BLaER1 treated with 17β-estradiol and CSF1 and Interleukin-3, amounts not matched to agents 10 nM and 100 nM (cell line): ENCODE measurements around the gene SLC37A1.
A peak's percentile ranks its signal among the peaks of the same experiment; 100 is the strongest.

ENCODE experiments used
- H3K27ac ChIP-seq, 11 experiments: shearing (Covaris generic); formaldehyde crosslinking; 2 replicates each; pipeline ENCODE4 v1.8.1; 2022
- H3K27me3 ChIP-seq, 11 experiments: shearing (Covaris generic); formaldehyde crosslinking; 2 replicates each; pipeline ENCODE4 v1.8.1; 2022
- H3K36me3 ChIP-seq, 11 experiments: shearing (Covaris generic); formaldehyde crosslinking; 2 replicates each; pipeline ENCODE4 v1.8.1; 2022
- H3K4me1 ChIP-seq, 10 experiments: shearing (Covaris generic); formaldehyde crosslinking; 2 replicates each; pipeline ENCODE4 v1.8.1; 2022
- H3K4me2 ChIP-seq, 11 experiments: shearing (Covaris generic); formaldehyde crosslinking; 2 replicates each; pipeline ENCODE4 v1.8.1; 2022
- H3K4me3 ChIP-seq, 10 experiments: shearing (Covaris generic); formaldehyde crosslinking; 2 replicates each; pipeline ENCODE4 v1.8.1; 2022
- H3K9ac ChIP-seq, 11 experiments: shearing (Covaris generic); formaldehyde crosslinking; 2 replicates each; pipeline ENCODE4 v1.8.1; 2022
- H3K9me3 ChIP-seq, 11 experiments: shearing (Covaris generic); formaldehyde crosslinking; replicated peaks in 1 of 11; 2 replicates each; pipeline ENCODE4 v1.8.1; 2022
- H4K20me1 ChIP-seq, 11 experiments: shearing (Covaris generic); formaldehyde crosslinking; 2 replicates each; pipeline ENCODE4 v1.8.1; 2022
- Cebpa-rat ChIP-seq, 11 experiments: shearing (Covaris generic); IDR thresholded peaks; 2 replicates each; pipeline ENCODE4 v1.8.1; 2022

The SLC37A1 gene

DNA sequence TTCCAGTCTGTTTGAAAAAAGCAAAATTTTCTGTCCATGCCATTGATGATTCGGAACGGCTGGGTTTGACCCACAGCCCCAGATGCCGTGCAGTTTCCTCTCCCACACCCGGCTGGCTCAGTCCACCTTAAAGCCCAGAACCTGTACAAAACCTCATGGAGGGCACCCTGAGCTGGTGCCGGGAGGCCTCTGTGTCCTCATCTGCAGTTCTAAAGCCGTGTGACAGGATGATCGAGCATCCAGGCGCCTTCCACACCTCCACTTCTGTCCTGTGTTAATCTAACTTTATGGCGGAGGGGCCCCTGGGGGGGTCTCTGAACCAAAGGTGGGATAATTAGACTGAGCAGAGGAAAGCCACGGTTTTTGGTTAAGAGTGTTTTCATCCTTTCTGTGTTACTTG lies 49.6 kb downstream of the SLC37A1 start:
- peaks cover 15 to 70% (median 51%) of the 10 kb centered on the region in 10 experiments for H3K4me1 ChIP-seq
- H4K20me1 ChIP-seq: peaks cover 0 to 9% (median 0%) of the 10 kb centered on the region in 11 experiments; a peak in 2 of 22 replicates
- no peaks in the 10 kb centered on the region for H3K9me3 ChIP-seq
- H3K4me2 ChIP-seq: peak overlapping the region in 6 of 11 experiments; percentile 8 to 75 (median 72); a peak in 8 of 22 replicates
- H3K4me3 ChIP-seq: no peak overlapping the region
- H3K9ac ChIP-seq: no peak overlapping the region
- peaks cover 0 to 9% (median 0%) of the 10 kb centered on the region in 11 experiments; a peak in 2 of 22 replicates for H3K27me3 ChIP-seq
- H3K27ac ChIP-seq: no peak overlapping the region
- peaks cover 0 to 48% (median 15%) of the 10 kb centered on the region in 11 experiments; a peak in 11 of 22 replicates for H3K36me3 ChIP-seq
- TF ChIP-seq Cebpa-rat (IDR thresholded peaks at IDR 0.05): no peak

DNA sequence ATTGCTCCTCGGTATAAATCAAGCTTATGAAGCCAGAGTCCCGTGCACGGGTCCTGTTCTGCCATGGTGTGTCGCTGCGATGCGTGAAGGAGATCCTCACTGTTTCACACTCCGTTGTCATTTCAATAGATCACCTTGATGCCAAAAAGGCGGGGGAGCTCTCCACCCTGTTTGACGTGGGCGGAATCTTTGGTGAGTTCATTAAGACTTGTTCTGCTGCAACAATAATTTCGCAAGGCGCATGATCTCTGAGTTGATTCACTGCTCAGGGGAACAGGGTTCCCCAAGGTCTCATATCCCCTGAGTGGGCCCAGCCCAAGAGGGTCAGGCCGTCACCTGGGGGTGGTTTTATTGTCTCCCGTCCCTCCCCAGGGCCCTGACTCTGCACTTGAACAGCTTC lies 50.0 kb downstream of the SLC37A1 start:
- peaks cover 0 to 9% (median 0%) of the 10 kb centered on the region in 11 experiments; a peak in 2 of 22 replicates for H3K27me3 ChIP-seq
- H3K27ac ChIP-seq: no peak overlapping the region
- no peaks in the 10 kb centered on the region for H3K9me3 ChIP-seq
- no peak overlapping the region for H3K9ac ChIP-seq
- H3K4me3 ChIP-seq: no peak overlapping the region
- peaks cover 0 to 51% (median 13%) of the 10 kb centered on the region in 11 experiments; a peak in 11 of 22 replicates for H3K36me3 ChIP-seq
- peaks cover 15 to 72% (median 52%) of the 10 kb centered on the region in 10 experiments for H3K4me1 ChIP-seq
- no peak for TF ChIP-seq Cebpa-rat (IDR thresholded peaks at IDR 0.05)
- peaks cover 0 to 9% (median 0%) of the 10 kb centered on the region in 11 experiments; a peak in 2 of 22 replicates for H4K20me1 ChIP-seq
- peak overlapping the region in 5 of 11 experiments; percentile 8 to 75 (median 69); a peak in 6 of 22 replicates for H3K4me2 ChIP-seq

DNA sequence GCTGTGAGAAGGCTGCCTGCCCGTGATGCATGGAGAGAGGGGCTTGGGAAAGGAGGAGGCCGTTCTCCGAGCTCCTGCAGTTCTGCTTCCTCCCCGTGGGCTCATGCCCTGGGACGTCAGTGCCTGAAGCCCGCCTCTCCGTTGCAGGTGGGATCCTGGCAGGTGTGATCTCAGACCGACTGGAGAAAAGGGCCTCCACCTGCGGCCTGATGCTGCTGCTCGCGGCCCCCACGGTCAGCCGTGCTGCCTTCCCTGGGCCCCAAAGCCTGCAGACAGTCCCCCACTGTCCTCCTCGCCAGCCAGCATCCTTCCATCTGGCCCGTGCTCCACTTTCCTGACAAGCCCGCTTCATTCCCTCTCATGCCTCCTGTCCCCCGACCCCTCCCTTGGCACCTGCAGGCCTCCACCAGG lies 50.9 kb downstream of the SLC37A1 start:
- H3K9me3 ChIP-seq: no peaks in the 10 kb centered on the region
- no peak for TF ChIP-seq Cebpa-rat (IDR thresholded peaks at IDR 0.05)
- H3K4me2 ChIP-seq: no peak overlapping the region; a peak in 1 of 22 replicates
- H3K4me1 ChIP-seq: peaks cover 15 to 68% (median 49%) of the 10 kb centered on the region in 10 experiments
- H3K36me3 ChIP-seq: peaks cover 0 to 54% (median 17%) of the 10 kb centered on the region in 11 experiments; a peak in 9 of 22 replicates
- H3K4me3 ChIP-seq: no peak overlapping the region
- no peak overlapping the region for H3K9ac ChIP-seq
- H3K27ac ChIP-seq: no peak overlapping the region
- peaks cover 0 to 9% (median 0%) of the 10 kb centered on the region in 11 experiments; a peak in 2 of 22 replicates for H3K27me3 ChIP-seq
- H4K20me1 ChIP-seq: peaks cover 0 to 9% (median 0%) of the 10 kb centered on the region in 11 experiments; a peak in 2 of 22 replicates

DNA sequence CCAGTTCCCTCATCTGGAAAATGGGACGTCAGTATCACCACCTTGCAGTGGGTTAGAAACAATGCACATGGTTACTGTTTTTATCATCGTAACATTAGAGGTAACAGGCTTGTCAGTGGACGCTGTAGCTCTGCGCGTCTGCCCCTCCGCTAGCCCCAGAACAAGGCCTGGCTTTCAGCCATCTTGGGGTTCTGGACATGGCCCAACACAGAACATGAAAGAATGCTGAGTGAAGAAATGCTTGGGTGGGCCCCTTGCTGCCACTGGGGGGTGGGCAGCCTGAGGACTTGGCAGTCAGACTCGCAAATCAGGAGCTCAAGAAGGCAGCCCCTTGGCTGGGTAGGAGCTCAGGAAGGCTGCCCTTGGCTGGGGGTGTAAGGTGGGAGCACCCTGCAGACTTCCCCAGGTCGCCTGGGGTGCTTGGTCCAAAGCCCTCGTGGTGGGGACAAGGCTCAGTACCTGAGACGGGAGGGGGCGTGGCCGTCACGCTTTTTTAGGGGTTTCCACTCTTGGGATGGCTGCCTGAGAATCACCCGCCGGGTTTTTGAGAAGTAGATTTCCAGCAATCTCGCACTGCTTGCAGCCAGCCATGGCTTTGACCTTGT lies 51.7 kb downstream of the SLC37A1 start:
- no peak for TF ChIP-seq Cebpa-rat (IDR thresholded peaks at IDR 0.05)
- Histone ChIP-seq H3K4me3 (no peak overlapping the region), H3K27ac (no peak overlapping the region), H3K9ac (no peak overlapping the region), H4K20me1 (peaks cover 0 to 9% (median 0%) of the 10 kb centered on the region in 11 experiments; a peak in 2 of 22 replicates), H3K4me1 (peaks cover 18 to 63% (median 49%) of the 10 kb centered on the region in 10 experiments), H3K9me3 (no peaks in the 10 kb centered on the region), H3K27me3 (peaks cover 0 to 9% (median 0%) of the 10 kb centered on the region in 11 experiments; a peak in 2 of 22 replicates), H3K4me2 (peak overlapping the region in 1 of 11 experiments; percentile 13; a peak in 1 of 22 replicates), H3K36me3 (peaks cover 0 to 60% (median 17%) of the 10 kb centered on the region in 11 experiments; a peak in 9 of 22 replicates)

DNA sequence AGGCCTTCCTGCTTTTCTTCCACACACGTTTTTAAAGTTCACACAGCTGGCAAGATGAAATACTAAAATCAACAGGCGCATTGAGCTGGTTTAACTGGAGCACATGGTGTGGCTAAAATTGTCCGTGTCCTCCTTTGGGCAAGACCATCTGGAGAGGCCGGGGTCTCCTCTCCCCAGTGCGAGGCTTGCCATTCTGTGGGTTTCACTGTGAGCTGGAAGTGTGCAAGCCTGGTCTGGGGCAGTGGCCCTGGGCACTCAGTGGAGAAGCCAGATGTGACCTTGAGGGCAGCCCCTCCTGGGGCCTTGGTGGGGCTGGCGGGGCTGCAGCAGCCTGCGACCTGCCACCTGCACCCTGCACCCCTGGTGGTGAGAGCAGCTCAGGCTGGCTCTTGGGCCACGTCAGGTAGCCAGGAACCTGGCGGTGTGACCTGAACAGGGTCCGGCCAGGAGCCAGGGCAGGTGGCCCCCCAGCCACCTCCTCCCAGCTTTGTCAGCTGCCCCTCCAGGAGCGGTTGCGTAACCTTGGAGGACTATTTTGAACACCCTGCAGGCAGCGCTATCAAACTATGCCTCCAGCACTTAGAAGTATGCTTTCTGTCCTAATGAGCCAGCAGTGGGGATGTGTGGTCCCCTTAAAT lies 52.4 kb downstream of the SLC37A1 start:
- Histone ChIP-seq H3K4me1 (peaks cover 24 to 56% (median 43%) of the 10 kb centered on the region in 10 experiments), H3K4me2 (peak overlapping the region in 4 of 11 experiments; percentile 12 to 28 (median 15); a peak in 3 of 22 replicates), H4K20me1 (peaks cover 0 to 9% (median 0%) of the 10 kb centered on the region in 11 experiments; a peak in 1 of 22 replicates), H3K27me3 (peaks cover 0 to 9% (median 0%) of the 10 kb centered on the region in 11 experiments; a peak in 2 of 22 replicates), H3K27ac (no peak overlapping the region), H3K9me3 (no peaks in the 10 kb centered on the region), H3K36me3 (peaks cover 0 to 67% (median 24%) of the 10 kb centered on the region in 11 experiments; a peak in 10 of 22 replicates), H3K9ac (no peak overlapping the region), H3K4me3 (no peak overlapping the region)
- peak in 3 of 11 experiments; percentile 15 to 45 (median 35); a peak in 1 of 22 replicates for TF ChIP-seq Cebpa-rat (IDR thresholded peaks at IDR 0.05)

DNA sequence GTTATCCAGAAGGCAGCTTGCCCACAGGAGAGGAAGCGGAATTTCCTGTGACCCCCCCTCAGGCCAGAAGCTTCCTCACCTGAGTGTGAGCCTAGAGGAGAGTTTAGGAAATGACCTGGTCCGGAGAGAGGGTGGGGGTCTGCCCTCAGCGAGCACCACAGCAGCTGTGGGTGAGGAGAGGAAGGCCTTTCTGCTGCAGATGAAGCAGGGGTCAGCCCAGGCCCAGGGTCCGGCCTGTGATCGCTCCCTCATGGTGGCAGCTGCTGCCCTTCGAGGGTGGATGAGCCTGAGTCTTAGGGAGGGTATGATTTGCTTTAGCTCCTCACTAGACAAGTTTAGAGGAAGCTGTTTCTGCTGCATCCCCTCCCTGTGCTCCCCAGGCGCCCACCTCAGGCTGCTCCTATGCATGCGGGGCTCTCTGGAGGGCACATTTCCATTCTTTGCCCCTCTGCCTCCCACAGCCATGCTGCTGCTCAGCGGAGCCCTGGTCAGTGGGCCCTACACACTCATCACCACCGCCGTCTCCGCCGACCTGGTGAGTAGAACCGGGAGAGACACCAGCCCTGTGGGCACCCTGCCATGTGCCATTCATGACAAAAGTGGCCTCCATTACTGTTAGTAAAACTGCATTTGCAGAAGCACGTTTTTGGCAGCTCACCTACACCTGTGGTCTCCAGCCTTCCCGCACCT lies 53.0 kb downstream of the SLC37A1 start:
- no peak overlapping the region for H3K4me3 ChIP-seq
- H3K4me2 ChIP-seq: 0 out of 22 replicates have a peak overlapping the region, but pooled peaks of 2 of the 11 experiments have one; percentile 12 to 28
- H4K20me1 ChIP-seq: peaks cover 0 to 9% (median 0%) of the 10 kb centered on the region in 11 experiments; a peak in 1 of 22 replicates
- TF ChIP-seq Cebpa-rat (IDR thresholded peaks at IDR 0.05): no peak
- peaks cover 0 to 68% (median 30%) of the 10 kb centered on the region in 11 experiments; a peak in 10 of 22 replicates for H3K36me3 ChIP-seq
- H3K27me3 ChIP-seq: peaks cover 0 to 6% (median 0%) of the 10 kb centered on the region in 11 experiments; a peak in 1 of 22 replicates
- H3K4me1 ChIP-seq: peaks cover 20 to 50% (median 37%) of the 10 kb centered on the region in 10 experiments
- H3K27ac ChIP-seq: no peak overlapping the region
- no peak overlapping the region for H3K9ac ChIP-seq
- no peaks in the 10 kb centered on the region for H3K9me3 ChIP-seq

DNA sequence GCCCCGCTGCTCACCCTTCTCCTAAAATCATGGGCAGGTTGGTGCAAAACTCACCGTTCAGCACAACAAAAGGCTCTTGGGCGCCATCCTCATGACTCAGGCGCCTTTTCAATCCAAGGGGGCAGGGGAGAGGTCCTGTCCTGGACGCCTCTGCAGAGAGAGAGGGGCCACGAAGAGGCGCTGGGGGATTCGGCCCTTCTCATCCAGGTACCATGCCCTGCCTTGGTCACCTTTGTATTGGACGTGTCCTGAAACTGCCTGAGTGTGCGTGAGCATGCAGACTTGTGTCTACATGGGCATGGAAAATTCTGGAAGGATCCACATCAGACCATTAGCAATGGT lies 53.5 kb downstream of the SLC37A1 start:
- H3K9me3 ChIP-seq: no peaks in the 10 kb centered on the region
- peaks cover 15 to 45% (median 31%) of the 10 kb centered on the region in 10 experiments for H3K4me1 ChIP-seq
- H3K9ac ChIP-seq: no peak overlapping the region
- H3K27ac ChIP-seq: no peak overlapping the region
- TF ChIP-seq Cebpa-rat (IDR thresholded peaks at IDR 0.05): no peak
- H3K4me3 ChIP-seq: no peak overlapping the region
- no peak overlapping the region for H3K4me2 ChIP-seq
- 0 out of 22 replicates have a peak, but pooled peaks cover 0 to under 1% (median 0%) of the 10 kb centered on the region in 11 experiments for H3K27me3 ChIP-seq
- peaks cover 0 to 9% (median 0%) of the 10 kb centered on the region in 11 experiments; a peak in 2 of 22 replicates for H4K20me1 ChIP-seq
- H3K36me3 ChIP-seq: peaks cover 0 to 68% (median 35%) of the 10 kb centered on the region in 11 experiments; a peak in 11 of 22 replicates

- no peak for TF ChIP-seq Cebpa-rat (IDR thresholded peaks at IDR 0.05)
- peak overlapping the region in 4 of 11 experiments; percentile 30 to 54 (median 44); a peak in 3 of 22 replicates for H3K4me2 ChIP-seq
- no peaks in the 10 kb centered on the region for H3K27me3 ChIP-seq
- no peak overlapping the region for H3K27ac ChIP-seq
- H3K4me3 ChIP-seq: no peak overlapping the region
- H3K9ac ChIP-seq: no peak overlapping the region
- peaks cover 0 to 6% (median 0%) of the 10 kb centered on the region in 11 experiments; a peak in 2 of 22 replicates for H4K20me1 ChIP-seq
- H3K36me3 ChIP-seq: peaks cover 0 to 71% (median 39%) of the 10 kb centered on the region in 11 experiments; a peak in 11 of 22 replicates
- no peaks in the 10 kb centered on the region for H3K9me3 ChIP-seq
- peaks cover 9 to 38% (median 25%) of the 10 kb centered on the region in 10 experiments for H3K4me1 ChIP-seq
These were observed 54.2 kb downstream of the SLC37A1 start for GRCh38 chr21:42567861-42568260.
